Activated CD8-positive, alpha-beta T cell treated with anti-CD3 and anti-CD28 coated beads for 36 hours (primary cell): ENCODE data around the gene FFAR1. TPM values are rescaled to one million over a fixed set of nuclear protein-coding genes. Genes with fewer than 3 reads are reported as not detected.

Source experiments
- ATAC-seq: fragments of 200-7000 bp; cut with Tn5 transposase; one replicate; pipeline ENCODE4 v1.10.0; 2021; ENCODE audit warnings: mild to moderate bottlenecking, moderate library complexity
- CTCF ChIA-PET: fragments of 350-600 bp; sonication (Branson Sonifier 250); formaldehyde crosslinking; loops from one replicate; lab custom pipeline; 2021; ENCODE audit warnings: antibody characterized with exemption; lab: Charles Lee
- POLR2A ChIA-PET: fragments of 350-600 bp; sonication (Branson Sonifier 250); formaldehyde crosslinking; loops from one replicate; lab custom pipeline; 2021; ENCODE audit warnings: antibody characterized with exemption; lab: Charles Lee
- DNase-seq: peaks from one replicate; pipeline ENCODE4 v3.0.0-alpha.2; 2020
- H3K27ac Mint-ChIP-seq: one replicate; pipeline ENCODE4 v1.8.0; 2021; ENCODE audit warnings: mild to moderate bottlenecking, mixed read lengths
- H3K27me3 Mint-ChIP-seq: one replicate; pipeline ENCODE4 v1.8.0; 2021; ENCODE audit warnings: mixed read lengths
- H3K36me3 Mint-ChIP-seq: one replicate; pipeline ENCODE4 v1.8.0; 2021; ENCODE audit warnings: low read depth, mixed read lengths
- H3K4me1 Mint-ChIP-seq: one replicate; pipeline ENCODE4 v1.8.0; 2021; ENCODE audit warnings: low read depth, mixed read lengths
- H3K4me3 Mint-ChIP-seq: one replicate; pipeline ENCODE4 v1.8.0; 2021; ENCODE audit warnings: mild to moderate bottlenecking, moderate library complexity, mixed read lengths
- H3K9me3 Mint-ChIP-seq: one replicate; pipeline ENCODE4 v1.8.0; 2021; ENCODE audit warnings: mixed read lengths
- CTCF ChIP-seq: fragments of 200-600 bp; IDR thresholded peaks from one replicate; pipeline ENCODE4 v1.8.0; 2022; ENCODE audit warnings: antibody characterized with exemption, mild to moderate bottlenecking
- intact Hi-C: fragments of 100-400 bp; cut with micrococcal nuclease; formaldehyde crosslinking; loops from one replicate; pipeline ENCODE4 v1.10.0; 2022
- total RNA-seq, 2 experiments: library from RNA; stranded (reverse); gene quantifications; one replicate each; pipeline ENCODE4 v1.2.3, GENCODE V29; 2021

Gene FFAR1
- total RNA-seq, 2 experiments from 2014 or later = not detected

DNA sequence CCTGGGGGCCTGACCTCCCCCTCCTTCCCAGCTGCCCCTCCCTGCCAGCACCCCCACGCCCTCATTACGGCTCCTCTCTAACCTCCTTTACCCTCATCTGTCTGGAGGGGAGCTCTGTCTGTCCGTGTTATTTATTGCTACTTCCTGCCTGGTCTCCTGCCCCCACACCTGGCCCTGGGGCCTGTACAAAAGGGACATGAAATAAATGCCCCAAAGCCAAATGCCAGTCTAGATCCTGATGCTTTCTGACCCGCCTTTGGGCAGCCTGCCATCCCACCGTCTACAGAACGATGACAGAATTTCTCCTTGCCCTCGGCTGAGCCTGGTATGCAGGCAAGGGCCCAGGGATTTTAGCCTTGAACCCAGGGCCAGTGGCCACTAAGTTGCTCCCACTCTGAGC is 34.1 kb upstream of the FFAR1 start:
- Mint-ChIP-seq H3K36me3 (no peaks in the 10 kb centered on the region), H3K9me3 (no peaks in the 10 kb centered on the region), H3K27ac (no peak overlapping the region), H3K27me3 (no peaks in the 10 kb centered on the region), H3K4me1 (peaks cover 2% of the 10 kb centered on the region), H3K4me3 (no peak overlapping the region)
- no peak for TF ChIP-seq CTCF
- intact Hi-C loops = no loop called here
- ATAC-seq = no peak
- DNase-seq = no peak
- ChIA-PET CTCF (no interaction called here), POLR2A (no interaction called here)

DNA sequence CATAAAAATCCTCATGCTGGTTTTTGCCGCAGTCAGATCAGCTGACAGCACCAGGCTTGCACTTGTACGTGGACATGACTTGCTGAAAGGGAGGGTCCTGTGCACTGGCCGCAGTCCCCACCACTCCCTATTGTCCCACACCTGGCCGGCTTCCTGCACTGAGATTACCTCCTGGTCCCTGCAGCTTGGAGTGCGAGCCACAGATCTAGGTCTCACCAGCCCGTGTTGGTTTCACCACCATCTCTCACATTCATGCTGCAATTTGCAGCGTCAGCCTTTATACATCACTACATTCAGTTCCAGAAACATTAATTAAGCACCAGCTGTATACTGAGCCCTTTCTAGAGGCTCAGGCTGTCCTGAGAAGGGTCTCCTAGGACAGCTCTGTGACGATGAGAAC is 33.7 kb upstream of the FFAR1 start:
- intact Hi-C loops = no loop called here
- no peak overlapping the region for H3K4me3 Mint-ChIP-seq
- no peak overlapping the region for H3K27ac Mint-ChIP-seq
- POLR2A ChIA-PET = no interaction called here
- ATAC-seq (no peak), DNase-seq (no peak)
- no peak for TF ChIP-seq CTCF
- no peaks in the 10 kb centered on the region for H3K9me3 Mint-ChIP-seq
- no peaks in the 10 kb centered on the region for H3K36me3 Mint-ChIP-seq
- peaks cover 7% of the 10 kb centered on the region for H3K4me1 Mint-ChIP-seq
- no peaks in the 10 kb centered on the region for H3K27me3 Mint-ChIP-seq
- CTCF ChIA-PET = no interaction called here

DNA sequence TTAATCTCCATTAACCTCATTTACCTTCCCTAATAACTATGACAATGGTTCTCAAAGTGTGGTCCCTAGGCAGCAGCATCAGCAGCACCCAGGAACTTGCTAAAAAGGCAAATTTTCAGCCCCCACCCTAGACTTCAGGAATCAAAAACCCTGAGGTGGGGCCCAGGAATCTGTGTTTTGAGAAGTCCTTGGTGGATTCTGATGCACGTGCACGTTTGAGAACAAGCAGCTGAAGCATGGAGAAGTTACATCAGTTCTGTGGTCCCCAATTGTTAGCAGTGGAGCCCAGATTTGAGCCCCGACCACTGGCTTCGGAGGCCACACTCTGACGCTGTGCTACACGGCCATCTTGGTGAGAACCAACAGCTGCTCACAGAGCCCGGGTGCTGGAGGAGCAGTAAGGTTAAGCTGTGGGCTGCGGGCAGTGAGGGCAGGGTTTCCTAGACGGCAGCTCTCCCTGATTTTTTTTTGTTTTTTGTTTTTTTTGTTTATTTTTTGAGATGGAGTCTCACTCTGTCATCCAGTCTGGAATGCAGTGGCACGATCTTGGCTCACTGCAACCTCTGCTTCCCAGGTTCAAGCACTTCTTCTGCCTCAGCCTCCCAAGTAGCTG is 32.7 kb upstream of the FFAR1 start:
- POLR2A ChIA-PET = no interaction called here
- Mint-ChIP-seq H3K36me3 (no peaks in the 10 kb centered on the region), H3K9me3 (no peaks in the 10 kb centered on the region), H3K4me3 (no peak overlapping the region), H3K27me3 (no peaks in the 10 kb centered on the region), H3K4me1 (peaks cover 10% of the 10 kb centered on the region), H3K27ac (no peak overlapping the region)
- no peak for TF ChIP-seq CTCF
- intact Hi-C loops = no loop called here
- CTCF ChIA-PET = no interaction called here
- ATAC-seq = no peak
- no peak for DNase-seq

DNA sequence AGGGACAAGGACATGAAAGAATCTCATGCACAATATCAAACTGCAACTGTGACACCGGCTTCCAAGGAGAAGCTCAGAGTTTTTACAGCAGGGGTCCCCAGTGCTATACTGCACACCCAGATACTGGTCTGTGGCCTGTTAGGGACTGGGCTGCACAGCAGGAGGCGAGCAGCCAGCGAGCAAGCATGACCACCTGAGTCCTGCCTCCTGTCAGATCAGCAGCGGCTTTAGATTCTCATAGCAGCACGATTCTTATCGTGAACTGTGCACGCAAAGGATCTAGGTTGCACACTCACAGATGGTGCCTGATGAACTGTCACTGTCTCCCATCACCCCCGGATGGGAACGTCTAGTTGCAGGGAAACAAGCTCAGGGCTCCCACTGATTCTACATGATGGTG is 31.8 kb upstream of the FFAR1 start:
- Mint-ChIP-seq H3K9me3 (no peaks in the 10 kb centered on the region), H3K4me3 (no peak overlapping the region), H3K4me1 (peaks cover 10% of the 10 kb centered on the region), H3K27me3 (peaks cover 3% of the 10 kb centered on the region), H3K36me3 (no peaks in the 10 kb centered on the region), H3K27ac (no peak overlapping the region)
- TF ChIP-seq CTCF = no peak
- ChIA-PET POLR2A (no interaction called here), CTCF (no interaction called here)
- no peak for ATAC-seq
- DNase-seq = no peak
- intact Hi-C loops = no loop called here

DNA sequence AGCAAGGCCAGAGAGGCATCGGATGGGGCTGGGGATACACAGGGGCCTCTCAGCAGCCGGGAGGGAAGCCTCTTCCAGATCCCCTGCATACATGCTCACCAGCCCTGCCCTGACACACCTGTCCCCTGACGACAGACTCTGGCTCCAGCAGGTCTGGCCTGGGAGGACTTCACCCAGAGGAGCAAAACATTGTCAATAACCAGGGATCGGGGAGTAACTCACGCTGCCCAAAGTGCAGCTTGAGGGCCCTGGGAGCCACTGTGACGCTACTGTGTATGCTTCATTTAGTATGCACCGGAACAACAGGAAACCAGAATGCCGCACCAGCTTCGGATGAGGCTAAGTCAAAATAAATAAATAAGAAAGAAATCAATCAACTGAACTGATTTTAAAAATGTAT is 31.1 kb upstream of the FFAR1 start:
- no peak for TF ChIP-seq CTCF
- intact Hi-C loops = no loop called here
- Mint-ChIP-seq H3K9me3 (no peaks in the 10 kb centered on the region), H3K27ac (no peak overlapping the region), H3K4me3 (no peak overlapping the region), H3K27me3 (peaks cover 3% of the 10 kb centered on the region), H3K4me1 (peaks cover 10% of the 10 kb centered on the region), H3K36me3 (no peaks in the 10 kb centered on the region)
- no peak for ATAC-seq
- ChIA-PET POLR2A (no interaction called here), CTCF (interaction anchor here (1.4 kb wide), 1 partner anchor 193 kb away, joined by 3 read pairs; no protein-coding TSS in a partner anchor)
- DNase-seq = no peak
